GM12878 (cell line): Measurements from ENCODE around the gene UBXN10.

Source experiments
- ESRRA ChIP-seq: IDR thresholded peaks from 2 replicates; pipeline ENCODE4 v1.6.1; 2012; ENCODE audit warnings: mild to moderate bottlenecking, low read length, improper control_type of control experiment
- POLR2A ChIP-seq: IDR thresholded peaks from 2 replicates; pipeline ENCODE4 v1.6.1; 2011; ENCODE audit warnings: low read depth, mild to moderate bottlenecking, low read length

DNA sequence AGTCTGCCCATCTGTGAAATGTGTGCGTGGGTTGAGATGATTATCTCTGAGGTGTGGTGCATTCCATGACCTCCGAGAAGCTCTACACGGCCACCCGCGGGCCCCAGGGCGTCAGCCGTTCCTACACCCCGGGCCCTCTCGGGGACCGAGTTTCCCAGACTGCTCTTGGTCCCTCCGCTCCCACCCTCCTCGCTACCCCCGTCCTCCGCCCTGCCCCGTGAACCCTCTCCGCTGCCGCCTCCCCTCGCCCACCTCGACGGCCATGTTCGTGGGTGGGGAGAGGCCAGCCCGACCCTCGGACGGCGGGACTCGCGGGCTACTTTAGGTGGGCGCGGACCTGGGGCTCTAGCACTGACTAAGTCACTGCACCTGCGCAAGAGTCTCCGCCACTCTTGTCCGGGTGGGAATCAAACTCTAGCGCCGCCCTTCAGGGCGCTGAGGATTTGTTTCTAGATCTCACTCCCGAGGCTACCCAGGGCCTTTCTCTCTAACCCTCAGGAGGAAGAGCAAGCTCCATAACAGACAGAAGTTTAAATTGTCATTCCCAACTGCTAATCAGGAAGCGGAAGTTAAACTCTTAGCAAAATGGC, 57.1 kb downstream of the UBXN10 start:
- TF ChIP-seq ESRRA (no peak), POLR2A (no peak)
